Nephron progenitor cell (in vitro differentiated cells): ENCODE data around the gene HEPN1.

Source experiments
- DNase-seq: peaks from one replicate; pipeline ENCODE4 v3.0.0; 2021
- H3K27ac Mint-ChIP-seq: 2 replicates; pipeline ENCODE4 v1.8.0; 2021; ENCODE audit warnings: mild to moderate bottlenecking, moderate library complexity, mixed read lengths
- H3K27me3 Mint-ChIP-seq: 2 replicates; pipeline ENCODE4 v1.8.0; 2021; ENCODE audit warnings: mild to moderate bottlenecking, low read depth, mixed read lengths; ENCODE audit not compliant: poor library complexity
- H3K36me3 Mint-ChIP-seq: 2 replicates; pipeline ENCODE4 v1.8.0; 2021; ENCODE audit warnings: low read depth, mixed read lengths
- H3K4me1 Mint-ChIP-seq: 2 replicates; pipeline ENCODE4 v1.8.0; 2021; ENCODE audit warnings: mixed read lengths
- H3K4me3 Mint-ChIP-seq: 2 replicates; pipeline ENCODE4 v1.8.0; 2021; ENCODE audit warnings: mild to moderate bottlenecking, moderate library complexity, mixed read lengths
- H3K9me3 Mint-ChIP-seq: 2 replicates; pipeline ENCODE4 v1.8.0; 2021; ENCODE audit warnings: mild to moderate bottlenecking, moderate library complexity, mixed read lengths
- CTCF ChIP-seq: fragments of 200-600 bp; sonication (generic); IDR thresholded peaks from 2 replicates; pipeline ENCODE4 v1.5.0; 2021; ENCODE audit warnings: antibody characterized with exemption

HEPN1 gene

GRCh38 chr11:124943254-124943616 is 24.2 kb downstream of the HEPN1 start:
- Mint-ChIP-seq H3K27me3 (peaks cover 27% of the 10 kb centered on the region), H3K9me3 (peaks cover 7% of the 10 kb centered on the region), H3K27ac (no peak overlapping the region), H3K4me3 (no peak overlapping the region), H3K36me3 (peaks cover 1% of the 10 kb centered on the region), H3K4me1 (peaks cover 11% of the 10 kb centered on the region)
- DNase-seq, result no peak
- TF ChIP-seq CTCF, result no peak

- H3K27ac Mint-ChIP-seq, result no peak overlapping the region
- peaks cover 6% of the 10 kb centered on the region for H3K36me3 Mint-ChIP-seq
- TF ChIP-seq CTCF, result no peak
- no peak overlapping the region for H3K4me3 Mint-ChIP-seq
- no peak for DNase-seq
- peaks cover 25% of the 10 kb centered on the region for H3K27me3 Mint-ChIP-seq
- peaks cover 12% of the 10 kb centered on the region for H3K9me3 Mint-ChIP-seq
- H3K4me1 Mint-ChIP-seq, result peaks cover 11% of the 10 kb centered on the region
Measured at GRCh38 chr11:124943741-124944140, 24.7 kb downstream of the HEPN1 start.

- Mint-ChIP-seq H3K4me3 (no peak overlapping the region), H3K9me3 (peaks cover 18% of the 10 kb centered on the region), H3K36me3 (peaks cover 8% of the 10 kb centered on the region), H3K27me3 (peaks cover 24% of the 10 kb centered on the region), H3K4me1 (peaks cover 7% of the 10 kb centered on the region), H3K27ac (no peak overlapping the region)
- no peak for TF ChIP-seq CTCF
- no peak for DNase-seq
Measured at GRCh38 chr11:124944565-124944964, 25.5 kb downstream of the HEPN1 start.

GRCh38 chr11:124945826-124946225 is 26.8 kb downstream of the HEPN1 start:
- Mint-ChIP-seq H3K4me3 (no peak overlapping the region), H3K4me1 (peaks cover 7% of the 10 kb centered on the region), H3K9me3 (peaks cover 19% of the 10 kb centered on the region), H3K27ac (no peak overlapping the region), H3K36me3 (peaks cover 8% of the 10 kb centered on the region), H3K27me3 (peaks cover 25% of the 10 kb centered on the region)
- no peak for DNase-seq
- TF ChIP-seq CTCF, result no peak

- Mint-ChIP-seq H3K27me3 (peaks cover 25% of the 10 kb centered on the region), H3K27ac (no peak overlapping the region), H3K36me3 (peaks cover 8% of the 10 kb centered on the region), H3K9me3 (peaks cover 19% of the 10 kb centered on the region), H3K4me3 (no peak overlapping the region), H3K4me1 (peaks cover 7% of the 10 kb centered on the region)
- TF ChIP-seq CTCF, result no peak
- DNase-seq, result no peak
Measured at GRCh38 chr11:124946735-124947141, 27.7 kb downstream of the HEPN1 start.

GRCh38 chr11:124950601-124951330 is 31.7 kb downstream of the HEPN1 start:
- DNase-seq, result no peak
- H3K4me1 Mint-ChIP-seq, result no peaks in the 10 kb centered on the region
- H3K27me3 Mint-ChIP-seq, result peaks cover 18% of the 10 kb centered on the region
- peaks cover 8% of the 10 kb centered on the region for H3K36me3 Mint-ChIP-seq
- no peak for TF ChIP-seq CTCF
- no peak overlapping the region for H3K4me3 Mint-ChIP-seq
- H3K27ac Mint-ChIP-seq, result no peak overlapping the region
- H3K9me3 Mint-ChIP-seq, result peaks cover 19% of the 10 kb centered on the region
